Measurements from ENCODE around the gene SEPTIN2. TPM values are rescaled to one million over a fixed set of nuclear protein-coding genes. Genes with fewer than 3 reads are reported as not detected.
"Not testable (repeated sequence)": the region's sequence is repeated elsewhere in the genome, so short reads cannot be mapped to it uniquely, and the experiment has no call there.

The SEPTIN2 gene
- total and polyA plus RNA-seq, 2 donors from 2014 or later = 187 to 435 TPM

DNA sequence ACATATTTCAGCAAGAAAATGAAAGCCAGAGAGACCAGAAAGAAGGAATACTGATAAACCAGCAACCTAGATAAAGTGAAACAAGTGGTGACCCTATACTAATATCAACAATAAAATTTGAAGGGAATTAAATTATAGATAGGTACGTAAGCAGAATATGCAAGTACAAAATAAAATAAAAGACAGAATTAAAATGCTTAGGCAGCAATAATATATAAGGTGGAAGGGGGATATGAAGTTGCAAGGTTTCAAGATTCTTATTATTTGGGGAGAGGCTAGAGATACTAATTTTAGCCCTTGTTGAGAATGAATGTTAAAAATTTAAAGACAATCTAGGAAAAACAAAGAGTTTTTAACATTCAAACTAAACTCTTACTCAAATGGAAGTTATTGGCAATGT lies 39.8 kb upstream of the SEPTIN2 start:
- intact Hi-C loops (cut with DNase I) = no loop called here
- FAIRE-seq (no peak), DNase-seq (no peak)
- Histone ChIP-seq H3K4me1 (ENCODE audit: control insufficient read depth in 2 of 3, insufficient read depth in 2 of 3, low read depth in 1 of 3, low read length in 3 of 3) (peaks cover 0 to 10% (median 5%) of the 10 kb centered on the region in 3 donors), H3K27ac (ENCODE audit: low read depth in 2 of 2, low read length in 2 of 2) (no peak overlapping the region), H3K27me3 (ENCODE audit: control insufficient read depth, insufficient read depth, low read length) (no peaks in the 10 kb centered on the region), H3K36me3 (ENCODE audit: control insufficient read depth in 2 of 3, insufficient read depth in 3 of 3, low read length in 3 of 3) (no peaks in the 10 kb centered on the region), H3K4me3 (ENCODE audit: low read length in 3 of 3) (no peak overlapping the region), H3K9me3 (ENCODE audit: control insufficient read depth in 2 of 3, insufficient read depth in 1 of 3, low read length in 3 of 3) (no peaks in the 10 kb centered on the region), H3K9ac (ENCODE audit: low read length in 3 of 3) (no peak overlapping the region)
- TF ChIP-seq, protein P1, sequence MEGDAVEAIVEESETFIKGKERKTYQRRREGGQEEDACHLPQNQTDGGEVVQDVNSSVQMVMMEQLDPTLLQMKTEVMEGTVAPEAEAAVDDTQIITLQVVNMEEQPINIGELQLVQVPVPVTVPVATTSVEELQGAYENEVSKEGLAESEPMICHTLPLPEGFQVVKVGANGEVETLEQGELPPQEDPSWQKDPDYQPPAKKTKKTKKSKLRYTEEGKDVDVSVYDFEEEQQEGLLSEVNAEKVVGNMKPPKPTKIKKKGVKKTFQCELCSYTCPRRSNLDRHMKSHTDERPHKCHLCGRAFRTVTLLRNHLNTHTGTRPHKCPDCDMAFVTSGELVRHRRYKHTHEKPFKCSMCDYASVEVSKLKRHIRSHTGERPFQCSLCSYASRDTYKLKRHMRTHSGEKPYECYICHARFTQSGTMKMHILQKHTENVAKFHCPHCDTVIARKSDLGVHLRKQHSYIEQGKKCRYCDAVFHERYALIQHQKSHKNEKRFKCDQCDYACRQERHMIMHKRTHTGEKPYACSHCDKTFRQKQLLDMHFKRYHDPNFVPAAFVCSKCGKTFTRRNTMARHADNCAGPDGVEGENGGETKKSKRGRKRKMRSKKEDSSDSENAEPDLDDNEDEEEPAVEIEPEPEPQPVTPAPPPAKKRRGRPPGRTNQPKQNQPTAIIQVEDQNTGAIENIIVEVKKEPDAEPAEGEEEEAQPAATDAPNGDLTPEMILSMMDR (IDR thresholded peaks at IDR 0.05; ENCODE audit: borderline replicate concordance, extremely low read depth, insufficient read depth) = no peak

DNA sequence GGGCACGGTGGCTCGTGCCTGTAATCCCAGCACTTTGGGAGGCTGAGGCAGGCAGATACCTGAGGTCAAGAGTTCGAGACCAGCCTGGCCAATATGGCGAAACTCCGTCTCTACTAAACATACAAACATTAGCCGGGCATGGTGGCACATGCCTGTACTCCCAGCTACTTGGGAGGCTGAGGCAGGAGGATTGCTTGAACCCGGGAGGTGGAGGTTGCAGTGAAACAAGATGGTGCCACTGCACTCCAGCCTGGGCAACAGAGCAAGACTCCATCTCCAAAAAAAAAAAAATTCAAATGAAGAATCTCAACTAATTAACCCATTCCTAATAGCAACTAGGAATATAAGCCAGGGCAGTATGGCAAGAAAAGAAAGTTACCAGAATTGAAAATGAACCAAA lies 37.4 kb upstream of the SEPTIN2 start:
- H3K9me3 ChIP-seq (ENCODE audit: control insufficient read depth in 2 of 3, insufficient read depth in 1 of 3, low read length in 3 of 3); H3K4me3 ChIP-seq (ENCODE audit: low read length in 3 of 3); H3K9ac ChIP-seq (ENCODE audit: low read length in 3 of 3); H3K27ac ChIP-seq (ENCODE audit: low read depth in 2 of 2, low read length in 2 of 2); H3K36me3 ChIP-seq (ENCODE audit: control insufficient read depth in 2 of 3, insufficient read depth in 3 of 3, low read length in 3 of 3); H3K4me1 ChIP-seq (ENCODE audit: control insufficient read depth in 2 of 3, insufficient read depth in 2 of 3, low read depth in 1 of 3, low read length in 3 of 3); FAIRE-seq; intact Hi-C loops (cut with DNase I); H3K27me3 ChIP-seq (ENCODE audit: control insufficient read depth, insufficient read depth, low read length); DNase-seq: not testable (repeated sequence)

DNA sequence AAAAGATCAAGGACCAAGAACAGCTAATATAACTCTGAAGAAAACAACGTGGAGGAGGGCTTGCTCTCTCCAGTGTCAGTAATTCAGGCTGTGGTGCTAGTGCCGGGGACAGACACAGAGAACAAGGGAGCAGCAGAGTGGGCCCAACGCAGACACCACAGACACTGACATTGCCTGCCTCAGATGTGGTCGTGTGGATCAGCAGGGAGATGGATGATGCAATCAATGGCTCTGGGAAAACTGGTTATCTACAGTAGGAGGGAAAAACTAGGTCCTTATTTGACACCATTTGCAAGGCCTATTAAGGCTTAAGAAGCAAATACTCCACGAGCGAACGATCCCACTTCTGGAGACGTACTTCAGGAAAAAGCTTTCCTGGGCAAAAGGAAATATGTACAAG lies 36.3 kb upstream of the SEPTIN2 start:
- DNase-seq (no peak), FAIRE-seq (no peak)
- no peaks in the 10 kb centered on the region for H3K4me1 ChIP-seq (ENCODE audit: control insufficient read depth in 2 of 3, insufficient read depth in 2 of 3, low read depth in 1 of 3, low read length in 3 of 3)
- TF ChIP-seq, protein P1 (IDR thresholded peaks at IDR 0.05; ENCODE audit: borderline replicate concordance, extremely low read depth, insufficient read depth) = no peak
- H3K9ac ChIP-seq (ENCODE audit: low read length in 3 of 3) = no peak overlapping the region
- no peaks in the 10 kb centered on the region for H3K36me3 ChIP-seq (ENCODE audit: control insufficient read depth in 2 of 3, insufficient read depth in 3 of 3, low read length in 3 of 3)
- H3K27me3 ChIP-seq (ENCODE audit: control insufficient read depth, insufficient read depth, low read length) = no peaks in the 10 kb centered on the region
- intact Hi-C loops (cut with DNase I) = no loop called here
- no peaks in the 10 kb centered on the region for H3K9me3 ChIP-seq (ENCODE audit: control insufficient read depth in 2 of 3, insufficient read depth in 1 of 3, low read length in 3 of 3)
- no peak overlapping the region for H3K27ac ChIP-seq (ENCODE audit: low read depth in 2 of 2, low read length in 2 of 2)
- no peak overlapping the region for H3K4me3 ChIP-seq (ENCODE audit: low read length in 3 of 3)

DNA sequence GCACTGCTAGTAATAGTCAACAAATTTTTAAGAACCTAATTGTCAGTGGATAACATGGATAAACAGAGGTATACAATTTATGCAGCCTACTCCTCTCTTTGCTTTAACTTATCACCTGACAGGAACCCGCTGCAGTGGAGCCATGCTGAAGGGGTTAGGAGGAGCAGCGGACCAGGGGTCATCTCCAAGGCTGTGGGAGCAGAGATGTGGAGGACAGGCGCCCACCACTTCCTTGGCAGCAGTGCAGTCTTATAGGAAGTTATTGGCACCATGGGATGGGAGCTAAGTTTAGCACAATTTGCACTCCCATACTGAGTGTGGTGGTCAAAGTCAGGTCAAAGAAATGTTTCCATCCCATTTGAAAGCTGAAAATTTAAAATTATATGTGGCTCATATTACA lies 35.9 kb upstream of the SEPTIN2 start:
- no peaks in the 10 kb centered on the region for H3K36me3 ChIP-seq (ENCODE audit: control insufficient read depth in 2 of 3, insufficient read depth in 3 of 3, low read length in 3 of 3)
- H3K4me3 ChIP-seq (ENCODE audit: low read length in 3 of 3) = no peak overlapping the region
- DNase-seq (no peak), FAIRE-seq (no peak)
- H3K27me3 ChIP-seq (ENCODE audit: control insufficient read depth, insufficient read depth, low read length) = no peaks in the 10 kb centered on the region
- intact Hi-C loops (cut with DNase I) = no loop called here
- no peaks in the 10 kb centered on the region for H3K9me3 ChIP-seq (ENCODE audit: control insufficient read depth in 2 of 3, insufficient read depth in 1 of 3, low read length in 3 of 3)
- H3K9ac ChIP-seq (ENCODE audit: low read length in 3 of 3) = no peak overlapping the region
- no peaks in the 10 kb centered on the region for H3K4me1 ChIP-seq (ENCODE audit: control insufficient read depth in 2 of 3, insufficient read depth in 2 of 3, low read depth in 1 of 3, low read length in 3 of 3)
- TF ChIP-seq, protein P1 (IDR thresholded peaks at IDR 0.05; ENCODE audit: borderline replicate concordance, extremely low read depth, insufficient read depth) = no peak
- no peak overlapping the region for H3K27ac ChIP-seq (ENCODE audit: low read depth in 2 of 2, low read length in 2 of 2)
